A673 (cell line): ENCODE data around the gene SLC4A7.

Source experiments
- CTCF ChIP-seq: fragments of 300-800, 200-600 bp; sonication (generic); conservative IDR thresholded peaks from 2 replicates; pipeline ENCODE4 v1.5.1; 2017; ENCODE audit warnings: low read depth, mild to moderate bottlenecking, antibody characterized with exemption, low read length, moderate library complexity, mixed read lengths
- EZH2 ChIP-seq: fragments of 200-600 bp; sonication (generic); IDR thresholded peaks from 2 replicates; pipeline ENCODE4 v1.6.1; 2017; ENCODE audit warnings: borderline replicate concordance, low read depth, mild to moderate bottlenecking, mixed read lengths, antibody characterized with exemption, low read length; ENCODE audit not compliant: poor library complexity, severe bottlenecking

- TF ChIP-seq CTCF (no peak), EZH2 (no peak)
These were observed 29.3 kb downstream of the SLC4A7 start for GRCh38 chr3:27454914-27455313.
